GM12873 (cell line): ENCODE results near the gene SLC7A6.

Experiments used
- CTCF ChIP-seq: IDR thresholded peaks from 2 replicates; pipeline ENCODE4 v1.5.1; 2012; ENCODE audit warnings: low read depth, mild to moderate bottlenecking, moderate library complexity, low read length, control low read depth; ENCODE audit not compliant: insufficient read depth; ENCODE audit errors: missing control alignments

The SLC7A6 gene

DNA sequence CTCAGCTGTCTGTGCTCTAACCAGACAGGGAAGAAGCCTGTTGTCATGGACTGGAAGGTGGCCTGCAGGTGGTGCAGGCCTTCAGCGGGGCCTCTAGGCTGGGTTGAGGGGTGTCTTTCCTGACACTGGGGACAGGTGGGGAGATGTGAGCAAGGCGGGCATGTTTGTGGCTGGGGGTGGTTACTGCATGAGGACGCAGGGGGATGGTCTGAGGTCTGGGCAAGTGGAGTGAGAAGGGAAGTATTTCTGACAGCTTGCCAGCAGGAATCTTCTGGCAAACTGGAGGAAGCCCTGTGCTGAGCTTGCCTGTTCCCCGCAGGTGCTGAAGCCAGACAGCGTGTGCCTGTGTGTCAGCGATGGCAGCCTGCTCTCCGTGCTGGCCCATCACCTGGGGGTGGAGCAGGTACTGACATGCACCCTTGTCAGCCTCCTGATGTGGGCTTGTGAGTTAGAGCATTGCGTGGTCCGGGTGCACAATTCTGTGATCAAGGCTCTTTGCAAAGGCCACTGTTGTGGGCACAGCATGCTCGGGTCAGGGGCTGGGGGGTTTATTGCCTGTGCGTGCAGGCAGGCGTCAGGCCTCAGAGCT is 82.7 kb downstream of the SLC7A6 start:
- no peak for TF ChIP-seq CTCF

- no peak for TF ChIP-seq CTCF
These were observed 83.3 kb downstream of the SLC7A6 start for GRCh38 chr16:68347605-68348004.

- no peak for TF ChIP-seq CTCF
These were observed 84.5 kb downstream of the SLC7A6 start for GRCh38 chr16:68348639-68349445.

- no peak for TF ChIP-seq CTCF
These were observed 85.6 kb downstream of the SLC7A6 start for GRCh38 chr16:68349838-68350410.

GRCh38 chr16:68350813-68351350 is 86.6 kb downstream of the SLC7A6 start:
- TF ChIP-seq CTCF = no peak
